ENCODE data around the gene CLMN. TPM values are rescaled to one million over a fixed set of nuclear protein-coding genes. Genes with fewer than 3 reads are reported as not detected.

The CLMN gene
- total RNA-seq, 1 donor from 2014 or later: 3.9 TPM

DNA sequence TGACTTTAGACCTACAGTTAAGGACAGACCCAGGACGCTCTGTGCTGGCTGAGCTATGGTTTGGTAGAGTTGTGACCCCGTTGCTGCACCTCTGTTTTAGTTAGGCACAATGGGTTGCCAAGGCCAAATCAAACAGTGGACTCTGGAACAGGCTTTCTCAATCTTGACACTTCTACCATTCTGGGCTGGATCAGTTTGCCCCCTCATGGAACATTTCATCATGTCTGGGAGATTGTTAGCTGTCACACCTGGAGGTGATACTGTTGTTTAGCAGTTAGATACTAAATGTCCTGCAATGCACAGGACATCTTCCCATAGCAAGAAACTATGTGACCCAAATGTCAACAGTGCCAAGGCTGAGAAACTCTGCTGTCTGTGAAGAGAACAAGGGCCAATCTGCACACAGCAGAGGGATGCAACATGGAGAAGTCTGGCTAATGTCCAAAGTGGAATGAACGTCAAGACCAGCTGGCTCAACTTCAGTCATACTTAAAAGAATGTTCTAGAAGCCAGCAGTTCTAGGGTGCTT is 96.8 kb downstream of the CLMN start:
- Histone ChIP-seq H3K36me3 (ENCODE audit: control insufficient read depth, insufficient read depth, low read length) (peaks cover 2% of the 10 kb centered on the region), H3K4me3 (ENCODE audit: low read depth, low read length) (no peak overlapping the region), H3K27me3 (ENCODE audit: control insufficient read depth, insufficient read depth, low read length) (no peaks in the 10 kb centered on the region)
- FAIRE-seq: no peak
- TF ChIP-seq, protein P1, sequence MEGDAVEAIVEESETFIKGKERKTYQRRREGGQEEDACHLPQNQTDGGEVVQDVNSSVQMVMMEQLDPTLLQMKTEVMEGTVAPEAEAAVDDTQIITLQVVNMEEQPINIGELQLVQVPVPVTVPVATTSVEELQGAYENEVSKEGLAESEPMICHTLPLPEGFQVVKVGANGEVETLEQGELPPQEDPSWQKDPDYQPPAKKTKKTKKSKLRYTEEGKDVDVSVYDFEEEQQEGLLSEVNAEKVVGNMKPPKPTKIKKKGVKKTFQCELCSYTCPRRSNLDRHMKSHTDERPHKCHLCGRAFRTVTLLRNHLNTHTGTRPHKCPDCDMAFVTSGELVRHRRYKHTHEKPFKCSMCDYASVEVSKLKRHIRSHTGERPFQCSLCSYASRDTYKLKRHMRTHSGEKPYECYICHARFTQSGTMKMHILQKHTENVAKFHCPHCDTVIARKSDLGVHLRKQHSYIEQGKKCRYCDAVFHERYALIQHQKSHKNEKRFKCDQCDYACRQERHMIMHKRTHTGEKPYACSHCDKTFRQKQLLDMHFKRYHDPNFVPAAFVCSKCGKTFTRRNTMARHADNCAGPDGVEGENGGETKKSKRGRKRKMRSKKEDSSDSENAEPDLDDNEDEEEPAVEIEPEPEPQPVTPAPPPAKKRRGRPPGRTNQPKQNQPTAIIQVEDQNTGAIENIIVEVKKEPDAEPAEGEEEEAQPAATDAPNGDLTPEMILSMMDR (IDR thresholded peaks at IDR 0.05; ENCODE audit: insufficient read depth, low read length, severe bottlenecking): no peak
- peak; percentile 13 for DNase-seq (ENCODE audit: low read depth)

DNA sequence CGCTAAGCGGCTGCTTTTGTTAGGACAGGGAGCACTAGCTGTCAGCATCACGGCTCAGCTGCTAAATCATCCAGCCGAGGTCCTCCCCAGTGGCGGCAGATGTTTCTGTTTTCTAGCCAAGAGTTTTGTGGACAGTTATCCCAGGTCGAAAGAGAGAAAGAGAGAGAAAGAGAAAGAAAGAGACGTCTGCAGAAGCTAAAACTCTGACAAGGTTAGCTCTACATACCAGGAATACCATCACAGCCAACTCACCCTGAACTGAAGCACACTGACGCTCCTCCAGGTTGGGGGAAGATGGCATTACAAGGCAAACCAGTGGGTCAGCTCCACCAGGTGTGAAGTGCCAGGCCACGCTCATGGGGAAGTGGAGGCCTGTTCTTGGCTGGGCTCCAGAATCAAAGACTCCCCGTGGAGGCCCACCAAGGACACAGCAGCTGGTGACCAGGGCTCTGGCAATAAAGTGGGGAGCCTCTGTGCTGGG is 97.5 kb downstream of the CLMN start:
- no peak for FAIRE-seq
- H3K36me3 ChIP-seq (ENCODE audit: control insufficient read depth, insufficient read depth, low read length): peaks cover 2% of the 10 kb centered on the region
- DNase-seq (ENCODE audit: low read depth): peak; percentile 18

DNA sequence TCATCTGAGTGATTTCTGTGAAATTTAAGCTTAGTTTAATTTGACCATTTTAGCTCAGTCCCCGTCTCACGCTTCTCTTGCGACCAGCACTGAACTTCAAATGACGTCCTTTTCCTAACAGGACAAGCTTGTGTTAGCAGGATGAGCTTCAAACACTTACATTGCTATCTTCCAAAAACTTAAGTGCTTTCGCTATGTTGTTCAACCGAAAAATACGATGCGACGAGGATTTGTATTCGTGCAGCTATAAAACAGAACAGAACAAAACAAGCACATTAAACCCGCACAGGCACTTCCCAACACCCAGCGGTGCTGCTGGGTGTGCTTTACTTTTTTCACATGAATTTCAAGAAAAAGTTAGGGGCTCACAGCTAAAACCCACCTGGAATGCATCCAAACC is 98.2 kb downstream of the CLMN start:
- H3K36me3 ChIP-seq (ENCODE audit: control insufficient read depth, insufficient read depth, low read length): peaks cover 2% of the 10 kb centered on the region
- DNase-seq (ENCODE audit: low read depth): no peak
- FAIRE-seq: no peak
- no peak overlapping the region for H3K4me3 ChIP-seq (ENCODE audit: low read depth, low read length)
- TF ChIP-seq, protein P1 (IDR thresholded peaks at IDR 0.05; ENCODE audit: insufficient read depth, low read length, severe bottlenecking): no peak
- H3K27me3 ChIP-seq (ENCODE audit: control insufficient read depth, insufficient read depth, low read length): no peaks in the 10 kb centered on the region

More for the DNA sequence above, 97.5 kb downstream of the CLMN start:
- TF ChIP-seq, protein P1 (IDR thresholded peaks at IDR 0.05; ENCODE audit: insufficient read depth, low read length, severe bottlenecking): no peak
- Histone ChIP-seq H3K27me3 (ENCODE audit: control insufficient read depth, insufficient read depth, low read length) (no peaks in the 10 kb centered on the region), H3K4me3 (ENCODE audit: low read depth, low read length) (no peak overlapping the region)

DNA sequence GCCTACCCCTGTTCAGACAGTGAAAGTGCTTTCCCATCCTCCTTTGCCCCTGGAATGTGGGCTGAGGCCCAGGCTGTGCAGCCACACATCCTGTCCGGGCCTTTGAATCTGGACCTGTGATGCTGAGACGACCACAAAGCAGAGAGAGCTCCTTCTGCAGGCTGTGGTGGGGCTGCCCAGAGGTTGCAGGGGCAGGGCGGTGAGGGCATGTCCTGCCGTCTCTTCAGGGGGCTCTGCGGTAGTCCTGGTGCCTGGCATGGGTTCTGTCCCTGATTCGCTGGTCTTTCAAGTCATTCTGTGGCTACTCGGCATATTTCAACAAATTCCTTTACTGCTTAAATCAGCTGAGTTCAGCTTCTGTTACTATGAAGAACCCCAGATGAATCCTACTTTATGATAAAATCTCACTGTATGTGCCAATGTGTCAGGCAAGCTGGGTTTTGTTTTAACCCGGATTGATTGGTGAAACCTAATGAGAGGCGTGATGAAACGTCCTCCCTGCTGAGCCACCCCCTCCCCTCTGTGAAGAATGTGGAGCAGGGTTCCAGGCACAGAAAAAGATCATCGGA is 99.0 kb downstream of the CLMN start:
- FAIRE-seq (no peak), DNase-seq (ENCODE audit: low read depth) (no peak)

DNA sequence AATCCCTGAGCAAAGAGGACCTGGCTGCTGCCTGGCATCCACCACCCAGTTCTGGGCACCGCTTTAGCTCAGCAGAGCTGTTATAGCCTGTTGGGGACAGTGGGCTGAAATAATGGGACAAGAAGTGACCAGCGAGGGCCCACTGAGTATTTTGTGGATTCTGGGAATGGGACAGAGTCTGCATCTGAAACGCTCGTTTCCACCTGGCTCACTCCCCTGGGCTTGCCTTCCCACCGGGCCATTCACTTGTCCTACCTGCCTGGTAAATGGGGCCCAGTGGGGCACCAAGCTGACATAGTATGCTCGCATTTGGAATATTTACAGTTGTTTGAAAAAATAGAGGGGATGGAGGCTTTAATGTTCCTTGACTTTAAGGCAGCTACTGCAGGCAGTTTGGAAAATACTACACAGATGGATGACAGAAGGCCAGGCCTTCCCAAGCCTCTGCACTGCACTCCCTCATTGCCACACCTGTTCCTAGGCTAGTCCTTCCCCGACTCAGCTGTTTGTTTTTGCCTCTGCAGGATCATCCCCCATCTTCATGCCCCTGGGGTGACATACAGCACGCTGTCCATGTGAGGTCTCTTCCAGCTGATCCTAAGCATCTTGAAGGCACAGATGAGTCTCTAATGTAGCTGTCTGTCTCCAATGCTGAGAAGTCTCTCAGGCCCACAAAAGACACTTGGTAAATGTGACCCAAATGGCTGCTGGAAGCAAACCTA is 101.1 kb downstream of the CLMN start:
- FAIRE-seq: no peak
- H3K4me3 ChIP-seq (ENCODE audit: low read depth, low read length): no peak overlapping the region
- H3K27me3 ChIP-seq (ENCODE audit: control insufficient read depth, insufficient read depth, low read length): no peaks in the 10 kb centered on the region
- DNase-seq (ENCODE audit: low read depth): no peak
- TF ChIP-seq, protein P1 (IDR thresholded peaks at IDR 0.05; ENCODE audit: insufficient read depth, low read length, severe bottlenecking): no peak
- peaks cover 2% of the 10 kb centered on the region for H3K36me3 ChIP-seq (ENCODE audit: control insufficient read depth, insufficient read depth, low read length)

More for the DNA sequence above, 99.0 kb downstream of the CLMN start:
- no peaks in the 10 kb centered on the region for H3K27me3 ChIP-seq (ENCODE audit: control insufficient read depth, insufficient read depth, low read length)
- H3K36me3 ChIP-seq (ENCODE audit: control insufficient read depth, insufficient read depth, low read length): peaks cover 2% of the 10 kb centered on the region
- TF ChIP-seq, protein P1 (IDR thresholded peaks at IDR 0.05; ENCODE audit: insufficient read depth, low read length, severe bottlenecking): no peak
- no peak overlapping the region for H3K4me3 ChIP-seq (ENCODE audit: low read depth, low read length)
